CD4-positive, alpha-beta T cell (primary cell): Measurements from ENCODE around the gene RAI14. TPM values are rescaled to one million over a fixed set of nuclear protein-coding genes. Genes with fewer than 3 reads are reported as not detected.

ENCODE experiments used
- ATAC-seq: fragments of 200-7000 bp; cut with Tn5 transposase; one replicate; pipeline ENCODE4 v1.10.0; 2022; ENCODE audit warnings: mild to moderate bottlenecking; ENCODE audit not compliant: poor library complexity
- CTCF ChIA-PET: fragments of 350-600 bp; sonication (Branson Sonifier 250); formaldehyde crosslinking; loops from one replicate; lab custom pipeline; 2021; ENCODE audit warnings: antibody characterized with exemption, inconsistent platforms; lab: Charles Lee
- POLR2A ChIA-PET: fragments of 350-600 bp; sonication (Branson Sonifier 250); formaldehyde crosslinking; loops from one replicate; lab custom pipeline; 2021; ENCODE audit warnings: antibody characterized with exemption, inconsistent platforms; lab: Charles Lee
- DNase-seq, 14 experiments: peaks; one replicate each; pipeline ENCODE4 v3.0.0-alpha.2; 2013 to 2020; ENCODE audit warnings: mixed read lengths in 2 of 14
- H3K27ac ChIP-seq, 2 donors: one replicate each; pipeline versions ENCODE4 v1.5.1 to v1.7.0; 2013; ENCODE audit warnings: low read length in 2 of 2, low read depth in 1 of 2, mild to moderate bottlenecking in 1 of 2
- H3K27me3 ChIP-seq, 2 experiments: 1 replicate in 1 of 2; 2 replicates in 1 of 2; pipeline versions ENCODE4 v1.6.1 to v1.7.0; 2013; ENCODE audit warnings: low read length in 2 of 2, control low read depth in 1 of 2, mild to moderate bottlenecking in 1 of 2, moderate library complexity in 1 of 2; ENCODE audit not compliant: insufficient read depth in 2 of 2, control insufficient read depth in 1 of 2
- H3K36me3 ChIP-seq: one replicate; pipeline ENCODE4 v1.6.1; 2013; ENCODE audit warnings: low read length, control low read depth; ENCODE audit not compliant: insufficient read depth
- H3K4me1 ChIP-seq: one replicate; pipeline ENCODE4 v1.6.1; 2013; ENCODE audit warnings: low read length, control low read depth; ENCODE audit not compliant: insufficient read depth
- H3K4me3 ChIP-seq: one replicate; pipeline ENCODE4 v1.5.1; 2013; ENCODE audit warnings: mild to moderate bottlenecking, low read length, moderate library complexity
- H3K9me3 ChIP-seq, 2 experiments: 1 replicate in 1 of 2; 2 replicates in 1 of 2; pipeline versions ENCODE4 v1.6.1 to v1.7.0; 2013; ENCODE audit warnings: low read length in 2 of 2, mild to moderate bottlenecking in 2 of 2, control low read depth in 1 of 2, moderate library complexity in 1 of 2; ENCODE audit not compliant: control insufficient read depth in 1 of 2, insufficient read depth in 1 of 2
- H3K27ac Mint-ChIP-seq: one replicate; pipeline ENCODE4 v1.8.0; 2020; ENCODE audit warnings: mixed read lengths
- H3K27me3 Mint-ChIP-seq: one replicate; pipeline ENCODE4 v1.8.0; 2021; ENCODE audit warnings: mixed read lengths
- H3K36me3 Mint-ChIP-seq: one replicate; pipeline ENCODE4 v1.8.0; 2021; ENCODE audit warnings: low read depth, mixed read lengths
- H3K4me1 Mint-ChIP-seq: one replicate; pipeline ENCODE4 v1.8.0; 2021; ENCODE audit warnings: low read depth, mixed read lengths
- H3K4me3 Mint-ChIP-seq: one replicate; pipeline ENCODE4 v1.8.0; 2020; ENCODE audit warnings: mild to moderate bottlenecking, mixed read lengths
- H3K9me3 Mint-ChIP-seq: one replicate; pipeline ENCODE4 v1.8.0; 2020; ENCODE audit warnings: mixed read lengths
- intact Hi-C, 2 experiments: fragments of 100-400 bp; cut with DNase I in 1 of 2; cut with micrococcal nuclease in 1 of 2; formaldehyde crosslinking; loops; one replicate each; pipeline versions ENCODE4 v1.15.1 to v1.9.0; 2023 to 2025; cut with DNase I, micrococcal nuclease
- total RNA-seq, 174 experiments: library from RNA in 2 of 174; stranded (reverse) in 2 of 174; gene quantifications; one replicate each; pipeline ENCODE4 v1.2.3 and lab custom pipeline; 2021 to 2026
- TF ChIP-seq, protein P1 (sequence below): fragments of 200-600 bp; IDR thresholded peaks from one replicate; pipeline ENCODE4 v1.8.0; 2022; ENCODE audit warnings: antibody characterized with exemption, mild to moderate bottlenecking

RAI14 gene
- total RNA-seq, 2 experiments from 2014 or later, result 0.20 to 0.60 TPM

GRCh38 chr5:34690898-34691297, 34.8 kb downstream of the RAI14 start:
- H3K4me3 ChIP-seq, result no peak overlapping the region
- Mint-ChIP-seq H3K4me1 (peaks cover 18% of the 10 kb centered on the region), H3K27me3 (no peaks in the 10 kb centered on the region), H3K27ac (no peak overlapping the region), H3K4me3 (no peak overlapping the region), H3K36me3 (no peaks in the 10 kb centered on the region), H3K9me3 (no peaks in the 10 kb centered on the region)
- peaks cover 13% of the 10 kb centered on the region for H3K4me1 ChIP-seq
- CTCF ChIA-PET, result no interaction called here
- TF ChIP-seq, protein P1, sequence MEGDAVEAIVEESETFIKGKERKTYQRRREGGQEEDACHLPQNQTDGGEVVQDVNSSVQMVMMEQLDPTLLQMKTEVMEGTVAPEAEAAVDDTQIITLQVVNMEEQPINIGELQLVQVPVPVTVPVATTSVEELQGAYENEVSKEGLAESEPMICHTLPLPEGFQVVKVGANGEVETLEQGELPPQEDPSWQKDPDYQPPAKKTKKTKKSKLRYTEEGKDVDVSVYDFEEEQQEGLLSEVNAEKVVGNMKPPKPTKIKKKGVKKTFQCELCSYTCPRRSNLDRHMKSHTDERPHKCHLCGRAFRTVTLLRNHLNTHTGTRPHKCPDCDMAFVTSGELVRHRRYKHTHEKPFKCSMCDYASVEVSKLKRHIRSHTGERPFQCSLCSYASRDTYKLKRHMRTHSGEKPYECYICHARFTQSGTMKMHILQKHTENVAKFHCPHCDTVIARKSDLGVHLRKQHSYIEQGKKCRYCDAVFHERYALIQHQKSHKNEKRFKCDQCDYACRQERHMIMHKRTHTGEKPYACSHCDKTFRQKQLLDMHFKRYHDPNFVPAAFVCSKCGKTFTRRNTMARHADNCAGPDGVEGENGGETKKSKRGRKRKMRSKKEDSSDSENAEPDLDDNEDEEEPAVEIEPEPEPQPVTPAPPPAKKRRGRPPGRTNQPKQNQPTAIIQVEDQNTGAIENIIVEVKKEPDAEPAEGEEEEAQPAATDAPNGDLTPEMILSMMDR, result no peak
- H3K36me3 ChIP-seq, result no peaks in the 10 kb centered on the region
- H3K9me3 ChIP-seq, result no peaks in the 10 kb centered on the region
- POLR2A ChIA-PET, result no interaction called here
- ATAC-seq (no peak), DNase-seq (no peak)
- H3K27me3 ChIP-seq, result no peaks in the 10 kb centered on the region
- intact Hi-C loops, result no loop called here
- no peak overlapping the region for H3K27ac ChIP-seq

DNA sequence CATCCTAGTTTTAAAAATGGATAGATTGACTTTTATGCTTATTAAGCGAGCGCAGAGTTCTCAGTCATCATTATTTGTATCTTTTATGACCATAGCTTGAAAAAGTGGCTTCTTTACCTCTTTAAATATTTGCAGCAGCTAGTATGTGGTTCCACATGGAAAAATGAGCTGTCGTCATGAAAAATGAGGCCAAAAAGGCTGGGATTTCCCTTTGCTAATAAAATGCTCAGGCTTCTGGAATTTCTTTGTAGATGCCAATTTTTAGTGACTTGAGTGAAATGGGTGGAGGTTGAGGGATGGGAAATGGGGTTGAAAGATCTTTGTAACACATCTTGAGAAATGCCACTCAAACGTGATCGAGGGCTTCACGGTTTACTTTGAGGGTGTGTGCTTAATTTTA, 35.2 kb downstream of the RAI14 start:
- H3K4me1 Mint-ChIP-seq, result peaks cover 18% of the 10 kb centered on the region
- H3K36me3 Mint-ChIP-seq, result no peaks in the 10 kb centered on the region
- H3K9me3 Mint-ChIP-seq, result no peaks in the 10 kb centered on the region
- H3K4me3 Mint-ChIP-seq, result no peak overlapping the region
- Histone ChIP-seq H3K36me3 (no peaks in the 10 kb centered on the region), H3K4me3 (no peak overlapping the region), H3K9me3 (no peaks in the 10 kb centered on the region), H3K27me3 (no peaks in the 10 kb centered on the region), H3K27ac (no peak overlapping the region), H3K4me1 (peaks cover 13% of the 10 kb centered on the region)
- H3K27ac Mint-ChIP-seq, result no peak overlapping the region
- intact Hi-C loops, result no loop called here
- TF ChIP-seq, protein P1, result no peak
- CTCF ChIA-PET, result no interaction called here
- ATAC-seq, result no peak
- POLR2A ChIA-PET, result no interaction called here
- no peaks in the 10 kb centered on the region for H3K27me3 Mint-ChIP-seq
- no peak for DNase-seq

GRCh38 chr5:34692786-34693185, 36.7 kb downstream of the RAI14 start:
- H3K4me1 ChIP-seq, result peaks cover 13% of the 10 kb centered on the region
- no peaks in the 10 kb centered on the region for H3K36me3 ChIP-seq
- TF ChIP-seq, protein P1, result no peak
- POLR2A ChIA-PET, result no interaction called here
- no peaks in the 10 kb centered on the region for H3K9me3 ChIP-seq
- H3K9me3 Mint-ChIP-seq, result no peaks in the 10 kb centered on the region
- ATAC-seq (no peak), DNase-seq (no peak)
- no peaks in the 10 kb centered on the region for H3K36me3 Mint-ChIP-seq
- H3K27me3 ChIP-seq, result no peaks in the 10 kb centered on the region
- H3K27ac Mint-ChIP-seq, result no peak overlapping the region
- no peak overlapping the region for H3K27ac ChIP-seq
- no peaks in the 10 kb centered on the region for H3K27me3 Mint-ChIP-seq
- H3K4me3 Mint-ChIP-seq, result no peak overlapping the region
- peaks cover 18% of the 10 kb centered on the region for H3K4me1 Mint-ChIP-seq
- CTCF ChIA-PET, result no interaction called here
- intact Hi-C loops, result no loop called here
- H3K4me3 ChIP-seq, result no peak overlapping the region
